A673 (cell line): ENCODE results near the gene ZNF827.

Experiments
- CTCF ChIP-seq: fragments of 300-800, 200-600 bp; sonication (generic); conservative IDR thresholded peaks from 2 replicates; pipeline ENCODE4 v1.5.1; 2017; ENCODE audit warnings: low read depth, mild to moderate bottlenecking, antibody characterized with exemption, low read length, moderate library complexity, mixed read lengths
- EZH2 ChIP-seq: fragments of 200-600 bp; sonication (generic); IDR thresholded peaks from 2 replicates; pipeline ENCODE4 v1.6.1; 2017; ENCODE audit warnings: borderline replicate concordance, low read depth, mild to moderate bottlenecking, mixed read lengths, antibody characterized with exemption, low read length; ENCODE audit not compliant: poor library complexity, severe bottlenecking

GRCh38 chr4:145830699-145831098 lies 107.9 kb downstream of the ZNF827 start:
- TF ChIP-seq CTCF (no peak), EZH2 (no peak)
